Tongue (tissue), 2 donors: Measurements from ENCODE around the gene IFNGR1. TPM values are rescaled to one million over a fixed set of nuclear protein-coding genes. Genes with fewer than 3 reads are reported as not detected.

Experiments
- DNase-seq: peaks from one replicate; pipeline ENCODE4 v3.0.0-alpha.2; 2015
- total RNA-seq: library from RNA; depleted of rRNA; stranded (reverse); fragments of >200 nt; gene quantifications from one replicate; pipeline ENCODE4 v1.2.3, GENCODE V29; 2014

The IFNGR1 gene
- total RNA-seq, 1 donor from 2014 or later = 74.0 TPM

- no peak for DNase-seq
Measured at GRCh38 chr6:137175868-137176245, 43.3 kb downstream of the IFNGR1 start.

DNA sequence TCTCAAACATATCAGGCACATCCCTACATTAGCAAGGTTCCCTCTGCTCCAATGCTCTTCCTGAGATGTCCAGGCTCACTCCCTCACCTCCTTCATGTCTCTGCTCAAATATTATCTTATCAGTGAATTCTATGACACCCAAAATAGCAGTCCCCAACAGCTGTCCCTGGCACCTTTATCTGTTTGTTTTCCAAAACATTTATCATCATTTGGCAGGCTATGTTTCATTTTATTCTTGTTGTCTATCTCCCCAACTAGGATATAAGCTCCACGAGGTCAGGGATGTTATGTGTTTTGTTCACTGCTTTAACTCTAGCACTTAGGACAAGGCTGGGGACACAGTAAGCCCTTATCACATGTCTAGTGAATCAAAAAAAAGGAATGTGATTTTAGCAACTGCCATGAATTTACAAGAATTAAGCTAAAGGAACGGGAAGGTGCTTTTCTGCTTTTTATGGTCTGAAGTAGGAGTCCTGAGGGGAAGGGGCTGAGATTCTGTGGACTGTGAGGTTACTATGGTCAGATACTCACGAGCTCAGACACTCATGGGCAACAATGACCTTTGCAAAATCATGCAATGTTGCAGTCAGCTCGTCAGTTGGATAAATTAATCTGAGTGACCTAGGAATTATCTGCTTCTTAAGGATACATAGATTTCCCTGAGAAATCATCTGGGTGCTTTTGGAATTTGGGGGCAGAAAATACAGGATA, 43.9 kb downstream of the IFNGR1 start:
- no peak for DNase-seq

- no peak for DNase-seq
Measured at GRCh38 chr6:137173501-137173900, 45.7 kb downstream of the IFNGR1 start, which contains the start of gene IL22RA2. IL22RA2 (minus strand) TSS chr6:137173644; CDS start chr6:137161749, 11,895 bp downstream.

DNA sequence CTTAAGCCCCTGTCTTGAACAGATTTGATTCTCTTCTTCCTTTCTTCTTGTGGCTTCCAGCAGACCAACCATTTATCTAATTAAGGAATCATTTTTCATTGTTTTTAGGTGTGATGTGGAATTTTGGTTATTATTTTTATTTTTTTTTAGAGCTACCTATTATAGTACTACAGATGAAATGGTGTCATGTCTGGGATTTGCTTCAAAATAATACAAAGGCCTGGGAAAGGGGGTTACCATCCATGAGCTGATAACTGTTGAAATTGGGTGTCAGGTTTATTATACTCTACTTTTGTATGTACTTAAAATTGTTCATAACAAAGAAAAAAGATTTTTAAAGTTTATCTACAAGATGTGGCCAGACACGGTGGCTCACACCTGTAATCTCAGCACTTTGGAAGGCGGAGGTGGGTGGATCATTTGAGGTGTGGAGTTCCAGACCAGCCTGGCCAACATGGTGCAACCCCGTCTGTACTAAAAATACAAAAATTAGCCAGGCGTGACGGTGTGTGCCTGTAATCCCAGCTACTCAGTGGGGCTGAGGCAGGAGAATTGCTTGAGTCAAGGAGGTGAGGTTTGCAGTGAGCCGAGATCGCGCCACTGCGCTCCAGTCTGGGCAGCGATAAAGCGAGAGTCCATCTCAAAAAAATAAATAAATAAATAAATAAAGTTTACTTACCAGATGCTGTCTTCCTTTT, 46.3 kb downstream of the IFNGR1 start:
- DNase-seq = no peak

DNA sequence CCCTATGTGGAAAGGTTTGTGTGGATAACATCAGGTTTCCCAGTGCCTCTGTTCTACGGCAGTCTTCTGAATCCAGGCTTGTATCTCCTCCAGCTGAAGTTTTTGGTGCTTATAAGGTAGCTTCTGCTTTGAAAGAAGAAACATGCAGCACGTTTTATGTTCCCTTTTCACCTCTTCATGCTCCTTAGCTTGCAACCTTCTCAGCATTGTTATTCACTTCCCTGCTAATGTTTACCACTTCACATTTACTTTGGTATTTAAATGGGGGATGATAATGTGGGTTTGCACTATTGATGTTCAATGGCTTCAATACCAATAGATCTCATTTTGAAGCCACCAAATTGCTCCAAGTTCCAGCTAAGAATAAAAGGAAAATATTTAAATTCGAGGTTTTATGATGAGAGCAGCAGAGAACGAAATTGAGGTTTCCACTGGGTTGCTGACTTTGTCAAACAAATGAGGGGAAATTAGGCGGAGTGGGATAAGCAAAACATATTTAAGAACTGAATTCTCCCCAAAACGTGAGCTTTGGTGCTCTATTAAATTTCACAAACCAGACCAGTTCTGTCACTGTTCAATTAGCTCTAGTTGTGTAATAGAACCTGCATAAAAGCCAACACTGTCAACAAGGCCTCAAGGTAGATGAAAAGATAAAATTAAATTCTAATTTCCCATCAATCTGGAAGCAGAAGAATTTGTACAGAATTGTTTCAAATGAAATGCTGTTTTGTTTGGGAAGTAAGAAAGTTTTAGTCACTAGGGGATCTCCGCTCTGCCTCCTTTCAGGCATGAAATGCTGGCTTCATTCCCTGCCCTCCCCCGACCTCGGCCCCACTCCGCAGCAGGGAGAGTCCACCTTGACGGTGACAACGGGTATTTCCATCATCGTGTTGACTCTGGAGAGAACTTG, 47.1 kb downstream of the IFNGR1 start:
- no peak for DNase-seq

- no peak for DNase-seq
Measured at GRCh38 chr6:137171053-137171374, 48.2 kb downstream of the IFNGR1 start.

- no peak for DNase-seq
Measured at GRCh38 chr6:137170266-137171052, 48.7 kb downstream of the IFNGR1 start.

- no peak for DNase-seq
Measured at GRCh38 chr6:137167702-137168377, 51.3 kb downstream of the IFNGR1 start.

- DNase-seq = no peak
Measured at GRCh38 chr6:137166247-137167098, 52.7 kb downstream of the IFNGR1 start.

- no peak for DNase-seq
Measured at GRCh38 chr6:137165375-137166246, 53.6 kb downstream of the IFNGR1 start.

DNA sequence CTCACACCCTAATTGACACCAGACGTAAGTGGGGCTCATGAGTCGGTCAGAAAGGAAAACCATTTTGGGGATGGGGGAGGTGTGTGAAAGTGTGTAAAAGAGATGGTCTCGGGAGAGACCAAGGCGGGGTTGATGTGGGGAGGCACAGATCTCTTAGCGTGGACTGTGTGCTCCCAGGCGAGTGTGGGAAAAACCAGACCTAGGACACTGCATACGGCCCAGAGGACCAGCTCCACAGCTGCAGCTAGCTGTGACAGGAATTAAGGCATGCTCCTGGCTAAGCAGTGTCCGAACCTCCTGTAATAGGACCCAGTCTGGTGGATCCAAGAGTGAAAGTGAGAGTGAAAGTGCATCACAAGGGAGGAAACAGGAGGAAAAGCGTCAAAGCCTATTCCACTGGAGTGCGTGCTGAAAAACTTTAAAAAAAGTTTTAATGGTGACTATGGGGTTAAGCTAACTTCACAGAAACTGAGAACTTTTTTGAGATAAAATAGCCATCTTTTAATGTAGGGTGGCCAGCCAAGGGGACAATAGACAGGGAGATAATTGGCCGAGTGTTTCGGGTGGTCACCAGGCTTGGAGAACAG, 55.4 kb downstream of the IFNGR1 start:
- no peak for DNase-seq

- no peak for DNase-seq
Measured at GRCh38 chr6:137162692-137163306, 56.4 kb downstream of the IFNGR1 start.

DNA sequence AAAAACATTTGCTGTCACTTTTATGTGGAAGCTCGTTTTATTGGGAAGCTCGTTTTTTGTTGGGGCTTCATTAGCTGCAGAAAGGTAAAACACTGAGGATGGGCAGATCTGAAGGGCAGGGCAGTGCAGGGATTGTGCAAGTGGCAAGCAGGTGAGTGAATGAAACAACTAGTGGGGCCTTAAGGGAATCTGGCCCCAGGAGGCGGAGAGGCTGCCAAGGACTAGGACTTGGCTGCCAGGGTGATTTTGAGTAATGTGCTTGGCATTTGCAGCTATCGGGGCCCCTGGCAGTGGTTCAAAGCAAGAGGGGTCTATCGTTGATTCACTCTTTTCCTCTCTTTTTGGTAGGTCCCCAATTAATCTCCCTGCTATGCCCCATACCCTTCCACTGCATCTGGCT, 57.2 kb downstream of the IFNGR1 start:
- no peak for DNase-seq

GRCh38 chr6:137160763-137161162, 58.4 kb downstream of the IFNGR1 start:
- DNase-seq = no peak

DNA sequence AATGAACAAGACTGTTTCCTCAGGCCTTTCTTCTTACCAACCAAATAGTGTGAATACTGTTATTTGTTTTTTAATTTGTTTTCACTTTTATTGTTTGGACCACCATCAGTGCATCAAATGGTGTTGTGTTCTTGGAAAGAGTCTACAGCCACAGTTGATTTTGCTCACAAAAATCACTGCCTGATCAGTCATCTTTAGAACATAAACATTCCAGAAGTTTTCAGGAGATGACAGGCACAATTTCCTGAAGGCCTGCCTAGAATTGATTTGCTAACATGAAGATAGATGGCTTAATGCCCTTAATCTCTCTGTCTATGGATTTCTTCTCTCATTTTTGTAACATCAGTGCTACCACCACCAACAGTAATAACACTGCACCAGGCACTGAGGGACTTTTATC, 59.3 kb downstream of the IFNGR1 start:
- no peak for DNase-seq

- peak; percentile 74 for DNase-seq
Measured at GRCh38 chr6:137157601-137158000, 61.6 kb downstream of the IFNGR1 start.

DNA sequence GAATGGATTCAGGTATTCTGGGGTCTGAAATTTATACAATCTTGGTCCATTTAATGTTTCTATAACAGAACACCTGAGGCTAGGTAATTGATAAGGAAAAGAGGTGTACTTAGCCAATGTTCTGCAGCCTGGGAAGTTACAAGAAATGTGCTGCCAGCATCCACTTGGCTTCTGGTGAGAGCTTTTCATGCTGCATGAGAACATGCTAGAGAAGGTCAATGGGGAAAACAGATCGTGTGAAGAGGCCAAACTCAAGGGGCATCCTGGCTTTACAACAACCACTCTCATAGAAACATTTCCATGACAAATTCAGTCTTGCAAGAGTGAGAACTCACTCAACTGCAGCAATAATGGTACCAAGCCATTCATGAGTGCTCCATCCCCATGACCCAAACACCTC, 62.5 kb downstream of the IFNGR1 start:
- no peak for DNase-seq

GRCh38 chr6:137155830-137156229, 63.4 kb downstream of the IFNGR1 start:
- no peak for DNase-seq

DNA sequence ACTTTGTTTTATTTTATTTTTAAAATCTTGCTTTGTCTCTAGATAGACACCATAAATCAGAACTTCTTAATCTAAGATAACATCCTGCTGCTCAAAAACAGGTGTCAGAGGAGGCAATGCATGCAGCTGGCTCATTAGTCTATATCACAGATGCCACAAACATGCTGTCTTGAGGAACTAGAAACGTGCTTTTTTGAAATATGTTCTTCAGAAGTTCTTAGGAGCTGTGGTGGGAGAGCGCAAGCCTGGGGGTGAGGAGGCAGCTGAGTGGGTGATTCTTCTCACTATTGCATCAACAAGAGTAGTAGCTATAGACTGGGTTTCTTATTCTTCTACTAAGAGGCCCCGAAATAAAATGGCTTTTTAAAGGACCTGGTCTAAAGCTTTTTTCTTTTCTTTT, 69.1 kb downstream of the IFNGR1 start:
- no peak for DNase-seq
